GM13976 (cell line): ENCODE data around the gene NFASC.

Experiments
- DNase-seq: peaks from one replicate; pipeline ENCODE4 v3.0.0; 2012; ENCODE audit warnings: low spot score
- CTCF ChIP-seq: IDR thresholded peaks from 2 replicates; pipeline ENCODE4 v1.5.1; 2012; ENCODE audit warnings: borderline replicate concordance, mild to moderate bottlenecking; ENCODE audit not compliant: insufficient read depth; ENCODE audit errors: extremely low read depth, missing control alignments, control extremely low read depth
- in situ Hi-C: fragments of 300-500 bp; cut with MboI; formaldehyde crosslinking; loops from one replicate; pipeline ENCODE4 v1.12.0; 2022; ENCODE audit warnings: low sequenced_read_pairs, mixed read lengths, inconsistent platforms; ENCODE audit not compliant: unreplicated experiment

The NFASC gene

GRCh38 chr1:205004351-205004750 is 133.7 kb downstream of the NFASC start:
- in situ Hi-C loops, result no loop called here
- no peak for TF ChIP-seq CTCF
- no peak for DNase-seq

- no peak for TF ChIP-seq CTCF
- in situ Hi-C loops, result no loop called here
Measured at GRCh38 chr1:205008896-205009295, 138.2 kb downstream of the NFASC start.

GRCh38 chr1:205009670-205010069 is 139.0 kb downstream of the NFASC start:
- no peak for DNase-seq
- in situ Hi-C loops, result no loop called here
- TF ChIP-seq CTCF, result no peak

More at GRCh38 chr1:205008896-205009295, 138.2 kb downstream of the NFASC start:
- no peak for DNase-seq

- no peak for DNase-seq
- TF ChIP-seq CTCF, result no peak
- in situ Hi-C loops, result no loop called here
Measured at GRCh38 chr1:205012391-205013140, 141.9 kb downstream of the NFASC start.

- no peak for TF ChIP-seq CTCF
- DNase-seq, result no peak
- in situ Hi-C loops, result no loop called here
Measured at GRCh38 chr1:205013683-205014367, 143.2 kb downstream of the NFASC start.

GRCh38 chr1:205014783-205015182 is 144.1 kb downstream of the NFASC start:
- in situ Hi-C loops, result no loop called here
- DNase-seq, result no peak
- TF ChIP-seq CTCF, result no peak

- no peak for DNase-seq
- in situ Hi-C loops, result no loop called here
- no peak for TF ChIP-seq CTCF
Measured at GRCh38 chr1:205015241-205015640, 144.6 kb downstream of the NFASC start.
